Heart right ventricle (tissue), 16 donors: Measurements from ENCODE around the gene MYPN. TPM values are rescaled to one million over a fixed set of nuclear protein-coding genes. Genes with fewer than 3 reads are reported as not detected.

Source experiments
- ATAC-seq, 8 donors: fragments of 200-7000 bp; cut with Tn5 transposase; one replicate each; pipeline ENCODE4 v1.9.1; 2020; ENCODE audit warnings: mild to moderate bottlenecking in 8 of 8, moderate library complexity in 8 of 8, moderate number of reproducible peaks in 1 of 8
- DNase-seq, 2 donors: peaks; one replicate each; pipeline ENCODE4 v3.0.0-alpha.2; 2020
- H3K27ac ChIP-seq, 10 donors: fragments of 200-600 bp; sonication (generic) in 2 of 10; one replicate each; pipeline versions ENCODE4 v1.5.0 to v1.8.0; 2020 to 2022; ENCODE audit warnings: mild to moderate bottlenecking in 3 of 10
- H3K27me3 ChIP-seq, 7 donors: fragments of 200-600 bp; one replicate each; pipeline ENCODE4 v1.8.0; 2021 to 2022; ENCODE audit warnings: mild to moderate bottlenecking in 2 of 7
- H3K36me3 ChIP-seq, 9 donors: fragments of 200-600 bp; sonication (generic) in 1 of 9; one replicate each; pipeline versions ENCODE4 v1.5.0 to v1.8.0; 2020 to 2022; ENCODE audit warnings: mild to moderate bottlenecking in 2 of 9
- H3K4me1 ChIP-seq, 9 donors: fragments of 200-600 bp; sonication (generic) in 1 of 9; one replicate each; pipeline versions ENCODE4 v1.5.0 to v1.8.0; 2020 to 2022; ENCODE audit warnings: mild to moderate bottlenecking in 4 of 9
- H3K4me3 ChIP-seq, 10 donors: fragments of 200-600 bp; sonication (generic) in 2 of 10; one replicate each; pipeline versions ENCODE4 v1.5.0 to v1.8.0; 2020 to 2022; ENCODE audit warnings: mild to moderate bottlenecking in 7 of 10, moderate library complexity in 2 of 10
- H3K9me3 ChIP-seq, 11 donors: fragments of 200-600 bp in 10 of 11; sonication (generic) in 2 of 11; one replicate each; pipeline versions ENCODE4 v1.5.0 to v1.8.0; 2013 to 2022; ENCODE audit warnings: mild to moderate bottlenecking in 2 of 11, control low read depth in 1 of 11, moderate library complexity in 1 of 11
- WGBS, 2 donors: extraction: QIAGEN DNeasy Blood & Tissue Kit; methylation state at CpG; one replicate each; pipeline ENCODE4 v1.1.7; 2013; ENCODE audit warnings: inconsistent platforms in 1 of 2; 5-methylcytosine and 5-hydroxymethylcytosine counted together
- intact Hi-C, 10 donors: fragments of 100-400 bp; cut with DNase I; formaldehyde crosslinking; loops; one replicate each; pipeline versions ENCODE4 v1.11.1 to v1.14.2; 2022
- polyA plus RNA-seq, 2 donors: library from polyadenylated mRNA; stranded (reverse); fragments of 200-250 nt; gene quantifications; one replicate each; pipeline ENCODE4 v1.2.3, GENCODE V29; 2013
- total RNA-seq, 10 donors: library from RNA; stranded (reverse); fragmentation: NEBNext Ultra II Directional in 3 of 10; extraction: Animal tissue kit (Norgen Biotek cat#: 25700) in 3 of 10; gene quantifications; one replicate each; pipeline versions ENCODE4 v1.2.1 to v1.2.4, GENCODE V29; 2021 to 2023
- TF ChIP-seq, protein P1 (sequence below), 9 donors: fragments of 200-600 bp; sonication (generic) in 2 of 9; IDR thresholded peaks; one replicate each; pipeline versions ENCODE4 v1.5.0 to v1.8.0; 2021 to 2022; ENCODE audit warnings: antibody characterized with exemption in 9 of 9, mild to moderate bottlenecking in 5 of 9, moderate library complexity in 1 of 9
- donor health status: Arrhythmogenic right ventricular cardiomyopathy.
- donor health status: ischemic (EF 13 %, LVEDD 7.1; RV severe dilation, severe dysfunction).
- donor health status: healthy with polysubstance abuse.
- donor health status: DM: no; HTN: yes; CAD: no.
- donor health status: DM: no; HTN: no; CAD: no.
- donor health status: ischemic (EF 25% LVEDD 6.9; RV normal size, moderate dysfunction).
- donor health status: ischemic (EF 25% LVEDD 5.7; RV mildly dilated, moderate dysfunction).
- donor health status: healthy.
- donor health status: DM: yes; HTN: yes; CAD: no.
- donor health status: Ischemic cardiomyopathy.
- donor health status: ischemic (EF 35%, LVEDD 5.7; RV mildly dilated, moderate dysfunction).
- donor health status: nonischemic (EF 11% LVEDD 7.7; RV severe dilation, severe dysfunction).
- donor health status: DM: yes; HTN: yes; CAD: no.
- donor health status: PGD.
- donor health status: ischemic (EF 29% LVEDD 5.4; RV normal size, mild dysfunction).
- donor health status: nonischemic (EF 23%, LVEDD 6.1; RV moderate dilation, normal function).

Gene MYPN
- total and polyA plus RNA-seq, 12 donors, result 27.1 to 302 (median 156) TPM

DNA sequence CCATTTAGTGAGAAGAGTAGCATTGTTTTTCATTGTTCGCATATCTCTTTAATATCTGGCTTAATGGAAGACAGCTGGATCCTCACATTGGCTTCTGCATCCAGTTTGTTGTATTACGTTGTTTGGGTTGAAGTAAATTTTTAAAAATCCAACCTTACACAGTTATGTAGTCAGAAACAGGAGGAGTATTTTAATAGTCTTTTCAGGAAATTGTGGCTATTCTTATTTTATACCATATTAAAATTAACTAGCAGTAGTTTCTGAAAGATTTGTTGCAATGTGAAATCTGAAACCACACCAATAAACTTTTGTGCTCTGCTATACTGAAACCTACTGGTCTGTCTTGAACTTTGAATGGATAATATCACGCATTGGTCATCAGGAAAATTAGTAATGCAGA lies 27.9 kb downstream of the MYPN start:
- DNase-seq (no peak), ATAC-seq (no peak)
- intact Hi-C loops, result loop anchor here in 1 of 10 donors (2.0 kb wide), 1 partner anchor 14 kb away; no protein-coding TSS in a partner anchor
- Histone ChIP-seq H3K9me3 (no peaks in the 10 kb centered on the region), H3K4me3 (no peak overlapping the region), H3K36me3 (peaks cover 0 to 3% (median 0%) of the 10 kb centered on the region in 9 donors), H3K27ac (peak overlapping the region in 7 of 10 donors; percentile 66 to 93 (median 86)), H3K27me3 (no peaks in the 10 kb centered on the region), H3K4me1 (peaks cover 0 to 63% (median 17%) of the 10 kb centered on the region in 9 donors)
- 88 to 89% methylated on average over 3 of the region's 3 CpGs for WGBS, 2 donors
- TF ChIP-seq, protein P1, sequence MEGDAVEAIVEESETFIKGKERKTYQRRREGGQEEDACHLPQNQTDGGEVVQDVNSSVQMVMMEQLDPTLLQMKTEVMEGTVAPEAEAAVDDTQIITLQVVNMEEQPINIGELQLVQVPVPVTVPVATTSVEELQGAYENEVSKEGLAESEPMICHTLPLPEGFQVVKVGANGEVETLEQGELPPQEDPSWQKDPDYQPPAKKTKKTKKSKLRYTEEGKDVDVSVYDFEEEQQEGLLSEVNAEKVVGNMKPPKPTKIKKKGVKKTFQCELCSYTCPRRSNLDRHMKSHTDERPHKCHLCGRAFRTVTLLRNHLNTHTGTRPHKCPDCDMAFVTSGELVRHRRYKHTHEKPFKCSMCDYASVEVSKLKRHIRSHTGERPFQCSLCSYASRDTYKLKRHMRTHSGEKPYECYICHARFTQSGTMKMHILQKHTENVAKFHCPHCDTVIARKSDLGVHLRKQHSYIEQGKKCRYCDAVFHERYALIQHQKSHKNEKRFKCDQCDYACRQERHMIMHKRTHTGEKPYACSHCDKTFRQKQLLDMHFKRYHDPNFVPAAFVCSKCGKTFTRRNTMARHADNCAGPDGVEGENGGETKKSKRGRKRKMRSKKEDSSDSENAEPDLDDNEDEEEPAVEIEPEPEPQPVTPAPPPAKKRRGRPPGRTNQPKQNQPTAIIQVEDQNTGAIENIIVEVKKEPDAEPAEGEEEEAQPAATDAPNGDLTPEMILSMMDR (IDR thresholded peaks at IDR 0.05), result no peak

DNA sequence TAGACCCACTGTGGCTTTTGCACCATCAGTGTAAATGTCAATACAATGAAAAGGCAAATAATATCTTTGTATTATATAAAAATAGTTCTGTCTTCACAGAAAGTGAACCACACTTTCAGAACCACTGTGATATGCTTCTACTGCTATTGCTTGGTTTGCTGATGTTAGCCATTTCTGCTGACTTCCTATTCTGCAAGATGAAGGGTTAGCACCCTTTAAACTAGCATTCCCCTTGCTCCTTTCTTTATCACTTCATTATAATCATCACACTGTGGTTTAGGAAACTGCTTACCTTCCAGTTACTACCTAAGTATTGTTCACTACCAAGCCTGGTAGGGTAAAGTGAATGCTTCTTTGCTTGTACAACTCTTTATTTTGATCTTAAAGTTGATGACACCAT lies 29.2 kb downstream of the MYPN start:
- ATAC-seq (no peak), DNase-seq (no peak)
- Histone ChIP-seq H3K4me3 (no peak overlapping the region), H3K4me1 (peaks cover 0 to 53% (median 14%) of the 10 kb centered on the region in 9 donors), H3K27ac (peak overlapping the region in 5 of 10 donors; percentile 29 to 93 (median 61)), H3K27me3 (no peaks in the 10 kb centered on the region), H3K9me3 (no peaks in the 10 kb centered on the region), H3K36me3 (peaks cover 0 to 7% (median 0%) of the 10 kb centered on the region in 9 donors)
- intact Hi-C loops, result no loop called here
- TF ChIP-seq, protein P1 (IDR thresholded peaks at IDR 0.05), result no peak

DNA sequence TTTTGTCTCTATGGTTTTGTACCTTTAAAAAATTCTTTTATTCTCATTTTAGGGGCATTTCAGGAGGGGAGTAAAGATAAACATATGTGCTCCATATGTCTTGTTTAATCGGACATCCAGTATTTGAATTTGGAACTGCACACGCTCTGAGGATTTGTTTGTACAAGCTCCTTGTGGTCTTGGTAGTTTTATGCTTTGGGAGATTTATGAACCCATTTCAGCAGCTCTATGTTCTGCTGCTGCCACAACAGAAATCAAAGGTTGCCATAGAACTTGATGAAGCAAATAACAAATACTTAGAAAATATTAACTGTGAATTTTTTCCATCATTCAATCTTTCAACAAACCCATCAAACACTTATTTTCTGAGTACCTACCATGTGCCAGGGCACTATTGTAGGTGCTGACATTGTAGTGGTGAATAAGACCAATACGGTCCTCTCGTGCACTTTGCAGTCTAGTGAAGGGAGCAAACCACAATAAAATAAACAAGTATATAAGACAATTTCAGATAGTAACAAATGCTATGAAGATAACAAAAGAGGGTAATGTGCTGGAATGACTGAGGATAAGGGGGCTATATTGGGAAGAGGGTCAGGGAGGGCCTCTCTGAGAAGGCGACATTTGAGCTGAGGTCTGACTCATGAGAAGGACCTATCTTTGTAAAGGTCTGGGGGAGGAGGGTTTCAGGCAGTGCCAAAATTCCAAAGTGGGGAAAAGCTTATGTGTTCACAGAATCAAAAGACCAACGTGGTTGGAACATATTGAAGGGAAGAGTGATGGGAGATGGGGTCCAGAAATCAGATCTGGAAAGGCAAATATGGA lies 30.4 kb downstream of the MYPN start:
- TF ChIP-seq, protein P1 (IDR thresholded peaks at IDR 0.05), result no peak
- Histone ChIP-seq H3K4me1 (peaks cover 0 to 45% (median 12%) of the 10 kb centered on the region in 9 donors), H3K27ac (peak overlapping the region in 6 of 10 donors; percentile 20 to 93 (median 57)), H3K9me3 (no peaks in the 10 kb centered on the region), H3K36me3 (peaks cover 0 to 18% (median 0%) of the 10 kb centered on the region in 9 donors), H3K4me3 (no peak overlapping the region), H3K27me3 (no peaks in the 10 kb centered on the region)
- WGBS, 2 donors, result 67 to 70% methylated on average over 6 of the region's 6 CpGs
- DNase-seq (no peak), ATAC-seq (peak in 3 of 8 donors; percentile 21 to 78 (median 47))
- intact Hi-C loops, result no loop called here

DNA sequence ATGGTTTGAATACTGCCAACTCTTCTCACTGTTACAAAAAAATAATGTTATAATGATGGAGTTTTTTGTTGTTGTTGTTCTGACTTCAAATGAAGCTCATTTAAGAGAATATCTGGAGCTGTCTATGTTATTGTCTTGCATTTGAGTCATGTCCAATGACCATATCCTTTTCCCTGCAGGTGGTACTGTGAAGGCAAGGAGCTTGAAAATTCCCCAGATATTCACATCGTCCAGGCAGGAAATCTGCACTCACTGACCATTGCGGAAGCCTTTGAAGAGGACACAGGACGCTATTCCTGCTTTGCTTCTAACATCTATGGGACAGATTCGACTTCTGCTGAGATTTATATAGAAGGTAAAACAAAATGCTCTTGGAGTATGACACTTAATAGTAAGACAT lies 33.5 kb downstream of the MYPN start:
- DNase-seq, result no peak
- peaks cover 0 to 21% (median 0%) of the 10 kb centered on the region in 9 donors for H3K4me1 ChIP-seq
- peaks cover 0 to 41% (median 11%) of the 10 kb centered on the region in 9 donors for H3K36me3 ChIP-seq
- H3K27me3 ChIP-seq, result no peaks in the 10 kb centered on the region
- H3K27ac ChIP-seq, result peak overlapping the region in 4 of 10 donors; percentile 22 to 51 (median 46)
- ATAC-seq, result no peak
- 58 to 68% methylated on average over 4 of the region's 4 CpGs for WGBS, 2 donors
- H3K4me3 ChIP-seq, result no peak overlapping the region
- TF ChIP-seq, protein P1 (IDR thresholded peaks at IDR 0.05), result no peak
- intact Hi-C loops, result no loop called here
- no peaks in the 10 kb centered on the region for H3K9me3 ChIP-seq
